ENCODE results near the gene KRT39. TPM values are rescaled to one million over a fixed set of nuclear protein-coding genes. Genes with fewer than 3 reads are reported as not detected.

Gene KRT39
- total and polyA plus RNA-seq, 2 of the 13 experiments (the other 11 are each of a cell fraction or from before 2014, with no cell fraction given): 0.07 to 1.2 TPM

GRCh38 chr17:40956401-40957254, 10.1 kb downstream of the KRT39 start (continued):
- TF ChIP-seq, protein P1, sequence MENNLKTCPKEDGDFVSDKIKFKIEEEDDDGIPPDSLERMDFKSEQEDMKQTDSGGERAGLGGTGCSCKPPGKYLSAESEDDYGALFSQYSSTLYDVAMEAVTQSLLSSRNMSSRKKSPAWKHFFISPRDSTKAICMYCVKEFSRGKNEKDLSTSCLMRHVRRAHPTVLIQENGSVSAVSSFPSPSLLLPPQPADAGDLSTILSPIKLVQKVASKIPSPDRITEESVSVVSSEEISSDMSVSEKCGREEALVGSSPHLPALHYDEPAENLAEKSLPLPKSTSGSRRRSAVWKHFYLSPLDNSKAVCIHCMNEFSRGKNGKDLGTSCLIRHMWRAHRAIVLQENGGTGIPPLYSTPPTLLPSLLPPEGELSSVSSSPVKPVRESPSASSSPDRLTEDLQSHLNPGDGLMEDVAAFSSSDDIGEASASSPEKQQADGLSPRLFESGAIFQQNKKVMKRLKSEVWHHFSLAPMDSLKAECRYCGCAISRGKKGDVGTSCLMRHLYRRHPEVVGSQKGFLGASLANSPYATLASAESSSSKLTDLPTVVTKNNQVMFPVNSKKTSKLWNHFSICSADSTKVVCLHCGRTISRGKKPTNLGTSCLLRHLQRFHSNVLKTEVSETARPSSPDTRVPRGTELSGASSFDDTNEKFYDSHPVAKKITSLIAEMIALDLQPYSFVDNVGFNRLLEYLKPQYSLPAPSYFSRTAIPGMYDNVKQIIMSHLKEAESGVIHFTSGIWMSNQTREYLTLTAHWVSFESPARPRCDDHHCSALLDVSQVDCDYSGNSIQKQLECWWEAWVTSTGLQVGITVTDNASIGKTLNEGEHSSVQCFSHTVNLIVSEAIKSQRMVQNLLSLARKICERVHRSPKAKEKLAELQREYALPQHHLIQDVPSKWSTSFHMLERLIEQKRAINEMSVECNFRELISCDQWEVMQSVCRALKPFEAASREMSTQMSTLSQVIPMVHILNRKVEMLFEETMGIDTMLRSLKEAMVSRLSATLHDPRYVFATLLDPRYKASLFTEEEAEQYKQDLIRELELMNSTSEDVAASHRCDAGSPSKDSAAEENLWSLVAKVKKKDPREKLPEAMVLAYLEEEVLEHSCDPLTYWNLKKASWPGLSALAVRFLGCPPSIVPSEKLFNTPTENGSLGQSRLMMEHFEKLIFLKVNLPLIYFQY (CRISPR knock-in tag; IDR thresholded peaks at IDR 0.05; ENCODE audit: borderline replicate concordance): peak; percentile 90; the same call in 1 of the 2 replicates
- TF ChIP-seq DDIT3 (CRISPR knock-in tag; IDR thresholded peaks at IDR 0.05): no peak
- peak; percentile 98 for TF ChIP-seq ASH2L (IDR thresholded peaks at IDR 0.05; ENCODE audit: insufficient read length, low read depth, low read length)
- TF ChIP-seq JDP2 (CRISPR knock-in tag; IDR thresholded peaks at IDR 0.05; ENCODE audit: borderline replicate concordance): peak; percentile 54; the same call in 1 of the 2 replicates
- TF ChIP-seq HNF4A (CRISPR knock-in tag; IDR thresholded peaks at IDR 0.05): peak; percentile 88
- TF ChIP-seq ZNF713 (CRISPR knock-in tag; IDR thresholded peaks at IDR 0.05): no peak
- TF ChIP-seq ZNF563 (CRISPR knock-in tag; IDR thresholded peaks at IDR 0.05): no peak
- TF ChIP-seq HIVEP1 (CRISPR knock-in tag; IDR thresholded peaks at IDR 0.05): no peak
- TF ChIP-seq PHF5A (CRISPR knock-in tag; IDR thresholded peaks at IDR 0.05; ENCODE audit: low read depth, unreplicated experiment): peak; percentile 61
- peak; percentile 73; the same call in 1 of the 2 replicates for TF ChIP-seq ZNF746 (CRISPR knock-in tag; IDR thresholded peaks at IDR 0.05)
- TF ChIP-seq ZNF7 (CRISPR knock-in tag; IDR thresholded peaks at IDR 0.05): no peak
- 0 out of 2 replicates have a peak, but pooled peaks have one; percentile 41 for TF ChIP-seq SIN3B (IDR thresholded peaks at IDR 0.05; ENCODE audit: low read length)
- TF ChIP-seq NR2C2 (CRISPR knock-in tag; IDR thresholded peaks at IDR 0.05; ENCODE audit: borderline replicate concordance): peak; percentile 88
- TF ChIP-seq ZNF142 (CRISPR knock-in tag; IDR thresholded peaks at IDR 0.05): no peak
- TF ChIP-seq ZBTB7B (CRISPR knock-in tag; IDR thresholded peaks at IDR 0.05): peak; percentile 93
- TF ChIP-seq PRMT3 (CRISPR knock-in tag; IDR thresholded peaks at IDR 0.05; ENCODE audit: borderline replicate concordance, low read depth): no peak
- TF ChIP-seq HNRNPLL (IDR thresholded peaks at IDR 0.05; ENCODE audit: low read depth, low read length, poor library complexity, severe bottlenecking): no peak
- TF ChIP-seq ZNF430 (CRISPR knock-in tag; IDR thresholded peaks at IDR 0.05): peak; percentile 83
- no peak for TF ChIP-seq BORCS8-MEF2B (CRISPR knock-in tag; IDR thresholded peaks at IDR 0.05)
- no peak for TF ChIP-seq ZBTB1 (CRISPR knock-in tag; IDR thresholded peaks at IDR 0.05; ENCODE audit: borderline replicate concordance)

All from HepG2 (cell line).